GM12801 (cell line): ENCODE measurements around the gene RNF112.

Experiments used
- CTCF ChIP-seq: IDR thresholded peaks from one replicate; pipeline ENCODE4 v1.5.1; 2011; ENCODE audit warnings: control low read depth; ENCODE audit not compliant: insufficient read length; ENCODE audit errors: extremely low read depth

RNF112 gene

DNA sequence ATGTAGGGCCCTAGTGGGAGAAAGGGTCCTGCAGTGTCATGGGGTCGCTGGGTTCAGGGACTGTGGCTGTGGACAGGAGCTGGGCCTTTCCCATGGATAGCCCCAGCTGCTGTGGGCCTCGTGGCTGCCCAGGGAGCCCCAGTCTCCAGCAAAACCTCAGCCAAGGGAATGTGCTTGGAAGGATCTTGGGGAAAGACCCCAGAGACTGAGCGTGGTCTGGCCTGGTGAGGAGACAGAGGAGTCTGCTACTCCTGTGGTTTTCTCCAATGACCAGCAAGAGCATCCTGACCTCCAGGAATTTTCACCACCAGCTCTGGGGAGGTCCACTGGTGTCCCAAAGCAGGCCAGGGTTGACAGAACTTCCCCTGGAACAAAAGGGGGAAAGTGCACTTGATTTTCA, 42.3 kb downstream of the RNF112 start:
- no peak for TF ChIP-seq CTCF

DNA sequence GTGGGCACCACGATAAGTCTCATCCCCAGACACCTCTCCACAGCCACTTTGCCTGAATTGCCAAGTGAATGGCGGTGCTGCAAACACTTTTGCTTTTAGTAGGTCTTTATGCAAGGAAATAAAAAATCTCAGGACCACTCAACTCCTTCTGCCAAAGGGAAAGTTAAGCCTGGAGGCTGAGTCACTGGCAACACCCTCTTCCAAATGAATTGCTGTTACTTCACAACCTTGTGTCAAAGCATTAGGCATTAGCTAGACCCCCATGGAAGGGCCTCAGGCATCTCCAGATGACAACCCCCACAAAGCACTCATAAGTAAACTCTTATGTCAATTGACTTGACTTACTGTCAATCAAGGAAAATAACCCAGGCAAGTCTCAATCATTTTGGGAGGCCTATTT, 43.0 kb downstream of the RNF112 start:
- TF ChIP-seq CTCF = no peak

DNA sequence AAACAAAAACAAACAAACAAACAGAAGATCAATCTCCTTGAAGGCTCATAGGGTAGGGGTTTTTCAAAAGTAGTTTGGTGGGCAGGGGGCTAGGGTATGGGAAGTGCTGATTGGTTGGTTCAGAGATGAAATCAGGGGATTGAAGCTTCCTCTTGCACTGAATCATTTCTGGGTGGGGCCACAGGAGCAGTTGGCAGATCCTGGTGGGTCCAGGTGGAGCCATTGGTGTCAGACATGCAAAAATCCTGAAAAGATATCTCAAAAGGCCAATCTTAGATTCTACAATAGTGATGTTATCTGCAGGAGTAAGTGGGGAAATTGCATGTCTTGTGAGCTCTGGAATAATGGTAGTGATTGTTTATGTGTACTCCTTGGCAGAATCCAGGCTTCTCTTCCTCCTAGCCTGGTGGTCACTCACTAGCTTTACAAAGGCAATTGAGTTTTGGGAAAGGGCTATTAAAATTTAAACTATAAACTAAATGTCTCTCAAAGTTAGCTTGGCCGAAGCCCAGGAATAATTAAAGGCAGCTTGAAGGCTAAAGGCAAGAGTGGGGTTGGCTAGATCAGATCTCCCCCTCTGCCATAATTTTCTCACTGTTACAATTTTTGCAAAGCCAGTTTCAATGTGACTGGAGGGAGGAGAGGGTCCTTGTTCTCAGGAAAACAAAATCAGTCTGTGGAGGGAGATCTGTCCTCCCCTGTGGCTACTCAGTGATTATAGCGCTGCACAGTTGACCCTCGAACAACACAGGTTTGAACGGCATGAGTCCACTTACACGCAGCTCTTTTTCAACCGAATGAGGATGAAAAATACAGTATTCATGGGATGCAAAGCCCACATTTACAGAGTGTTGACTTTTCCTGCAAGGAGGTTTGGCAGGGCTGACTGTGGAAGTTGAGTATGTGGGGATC, 45.2 kb downstream of the RNF112 start:
- no peak for TF ChIP-seq CTCF

GRCh38 chr17:19457046-19457445, 46.0 kb downstream of the RNF112 start:
- no peak for TF ChIP-seq CTCF

DNA sequence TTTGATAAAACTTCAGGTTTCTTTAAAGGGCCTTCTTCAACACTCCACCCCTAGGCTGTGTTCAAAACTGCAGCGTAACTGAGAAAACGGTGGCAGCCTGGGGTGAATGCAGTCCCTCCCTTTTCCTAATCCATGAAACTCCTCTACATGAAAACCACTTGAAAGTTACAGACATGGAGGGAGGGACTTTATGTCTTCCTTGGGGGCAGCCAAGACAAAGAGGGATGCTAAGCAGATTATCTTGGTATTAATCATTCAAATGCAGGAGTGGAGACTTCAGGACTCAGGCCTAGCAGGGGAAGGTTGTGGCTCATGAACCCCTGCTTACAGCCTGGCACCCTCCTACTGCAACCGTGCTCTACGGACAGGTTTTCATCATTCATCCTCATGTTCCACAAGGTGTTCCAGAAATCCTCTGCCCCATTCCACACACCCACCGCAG, 46.8 kb downstream of the RNF112 start:
- no peak for TF ChIP-seq CTCF

DNA sequence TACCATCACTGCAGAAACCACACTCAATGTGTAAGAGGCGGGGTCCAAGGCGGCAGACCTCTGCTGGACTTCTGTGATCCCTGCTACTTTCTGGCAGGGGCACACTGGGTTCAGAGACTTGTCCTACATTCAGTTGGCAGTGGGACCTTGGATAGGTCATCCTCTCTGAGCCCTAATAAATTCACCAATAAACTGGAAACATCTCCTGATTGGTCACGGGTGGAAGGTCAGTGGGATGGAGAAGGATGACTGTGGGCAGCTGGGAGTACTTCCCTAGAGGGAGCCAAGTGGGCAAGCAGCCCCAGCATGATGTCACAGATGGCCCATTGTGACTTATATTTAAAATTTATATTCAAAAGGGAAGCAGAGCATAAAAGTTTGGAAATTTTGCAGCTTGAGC, 49.7 kb downstream of the RNF112 start:
- TF ChIP-seq CTCF = no peak

- TF ChIP-seq CTCF = no peak
Observed at GRCh38 chr17:19461116-19461515, 50.1 kb downstream of the RNF112 start.
